Mucosa of descending colon (tissue), 3 donors: Measurements from ENCODE around the gene DIP2A. TPM values are rescaled to one million over a fixed set of nuclear protein-coding genes. Genes with fewer than 3 reads are reported as not detected.
"Not testable (repeated sequence)": the region's sequence is repeated elsewhere in the genome, so short reads cannot be mapped to it uniquely, and the experiment has no call there.

Experiments used
- ATAC-seq: fragments of 200-7000 bp; cut with Tn5 transposase; one replicate; pipeline ENCODE4 v1.9.1; 2020; ENCODE audit warnings: mild to moderate bottlenecking, moderate library complexity
- DNase-seq, 3 donors: peaks; one replicate each; pipeline ENCODE4 v3.0.0-alpha.2; 2020
- H3K36me3 ChIP-seq: fragments of 200-600 bp; one replicate; pipeline ENCODE4 v1.8.0; 2021; ENCODE audit warnings: low read depth, mild to moderate bottlenecking
- H3K4me1 ChIP-seq: fragments of 200-600 bp; one replicate; pipeline ENCODE4 v1.8.0; 2021; ENCODE audit warnings: low read depth, mild to moderate bottlenecking
- H3K4me3 ChIP-seq: fragments of 200-600 bp; one replicate; pipeline ENCODE4 v1.8.0; 2021; ENCODE audit warnings: mild to moderate bottlenecking
- H3K9me3 ChIP-seq: fragments of 200-600 bp; one replicate; pipeline ENCODE4 v1.8.0; 2021; ENCODE audit warnings: mild to moderate bottlenecking
- CTCF ChIP-seq: fragments of 200-600 bp; IDR thresholded peaks from one replicate; pipeline ENCODE4 v1.8.0; 2022; ENCODE audit warnings: antibody characterized with exemption, mild to moderate bottlenecking
- intact Hi-C, 2 donors: fragments of 100-400 bp; cut with DNase I in 1 of 2; cut with micrococcal nuclease in 1 of 2; formaldehyde crosslinking; loops; one replicate each; pipeline versions ENCODE4 v1.11.0 to v1.11.1; 2022; cut with DNase I, micrococcal nuclease
- total RNA-seq, 3 donors: library from RNA; stranded (reverse); fragmentation: NEBNext Ultra II Directional in 2 of 3; extraction: Animal tissue kit (Norgen Biotek cat#: 25700) in 2 of 3; gene quantifications; one replicate each; pipeline versions ENCODE4 v1.2.1 to v1.2.4, GENCODE V29; 2021 to 2023
- donor health status: DM: no; HTN: no; CAD: no; lungs with moderate emphysema.
- donor health status: DM: no; HTN: no; CAD: no.
- donor health status: DM: no; HTN: yes; CAD: no.

DIP2A gene
- total RNA-seq, 3 donors from 2014 or later, result 43.8 to 56.7 (median 49.3) TPM

- intact Hi-C loops, result no loop called here
- H3K36me3 ChIP-seq, result peaks cover 3% of the 10 kb centered on the region
These were observed 16.7 kb upstream of the DIP2A start for GRCh38 chr21:46441961-46442498.

GRCh38 chr21:46442938-46443337 is 15.8 kb upstream of the DIP2A start:
- TF ChIP-seq CTCF, result no peak
- ATAC-seq, result no peak
- H3K4me1 ChIP-seq, result peaks cover 8% of the 10 kb centered on the region
- no peaks in the 10 kb centered on the region for H3K9me3 ChIP-seq
- H3K4me3 ChIP-seq, result no peak overlapping the region
- intact Hi-C loops, result no loop called here
- DNase-seq, result peak in 1 of 3 donors; percentile 32
- peaks cover 3% of the 10 kb centered on the region for H3K36me3 ChIP-seq

More at GRCh38 chr21:46441961-46442498, 16.7 kb upstream of the DIP2A start:
- H3K4me1 ChIP-seq, result peaks cover under 1% of the 10 kb centered on the region
- TF ChIP-seq CTCF, result no peak
- DNase-seq (peak in 1 of 3 donors; percentile 28), ATAC-seq (no peak)
- no peaks in the 10 kb centered on the region for H3K9me3 ChIP-seq
- no peak overlapping the region for H3K4me3 ChIP-seq

DNA sequence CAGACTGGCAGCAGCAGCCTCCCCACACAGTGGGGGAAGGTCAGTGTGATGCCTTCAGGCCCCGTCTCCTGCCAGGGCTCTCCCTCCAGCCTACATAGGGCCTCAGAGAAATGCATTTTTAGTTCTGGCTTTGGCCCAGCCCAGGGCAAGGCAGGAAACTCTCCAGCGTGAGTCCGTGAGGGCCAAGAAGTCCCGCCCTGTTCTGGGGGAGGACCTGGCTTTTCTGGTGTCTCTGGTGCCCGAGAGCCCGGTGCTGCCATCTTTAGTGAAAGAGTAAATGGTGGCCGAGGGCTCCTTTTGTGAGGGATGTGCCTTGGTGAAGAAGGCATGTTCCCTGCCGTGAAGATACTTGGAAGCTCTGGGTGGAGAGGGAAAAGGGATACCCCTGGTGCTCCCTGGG is 14.8 kb upstream of the DIP2A start:
- Histone ChIP-seq H3K9me3 (peaks cover 4% of the 10 kb centered on the region), H3K36me3 (peaks cover 3% of the 10 kb centered on the region), H3K4me1 (peaks cover 8% of the 10 kb centered on the region), H3K4me3 (no peak overlapping the region)
- ATAC-seq (no peak), DNase-seq (no peak)
- TF ChIP-seq CTCF, result no peak
- intact Hi-C loops, result no loop called here

DNA sequence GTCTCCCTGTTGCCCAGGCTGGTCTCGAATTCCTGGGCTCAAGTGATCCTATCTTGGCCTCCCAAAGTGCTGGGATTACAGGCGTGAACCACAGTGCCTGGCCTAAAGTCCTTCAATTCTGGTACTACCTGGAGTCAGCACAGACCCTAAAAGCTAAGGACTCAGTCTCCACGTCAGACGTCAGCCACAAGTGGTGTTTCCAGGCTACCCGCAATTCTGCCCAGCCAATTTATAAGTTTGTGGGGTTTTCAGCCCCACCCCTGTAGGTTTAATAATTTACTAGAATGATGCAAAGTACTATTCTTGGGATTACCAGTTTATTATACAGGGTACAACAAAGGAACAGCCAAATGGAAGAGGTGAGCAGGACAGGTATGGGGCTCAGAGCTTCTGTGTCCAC is 10.6 kb upstream of the DIP2A start:
- H3K4me1 ChIP-seq, result peaks cover 18% of the 10 kb centered on the region
- H3K4me3 ChIP-seq, result no peak overlapping the region
- TF ChIP-seq CTCF, result no peak
- peak in 1 of 3 donors; percentile 37 for DNase-seq
- H3K9me3 ChIP-seq, result peaks cover 9% of the 10 kb centered on the region
- H3K36me3 ChIP-seq, result no peaks in the 10 kb centered on the region
- intact Hi-C loops, result no loop called here
- peak; percentile 86 for ATAC-seq

- H3K4me1 ChIP-seq, result peaks cover 21% of the 10 kb centered on the region
- intact Hi-C loops, ATAC-seq, H3K9me3 ChIP-seq, DNase-seq, H3K4me3 ChIP-seq, H3K36me3 ChIP-seq: not testable (repeated sequence)
These were observed 9.8 kb upstream of the DIP2A start for GRCh38 chr21:46448855-46449254.

GRCh38 chr21:46452710-46453109 is 6.0 kb upstream of the DIP2A start:
- no peak overlapping the region for H3K4me3 ChIP-seq
- ATAC-seq (peak; percentile 68), DNase-seq (peak in 2 of 3 donors; percentile 48 to 57)
- H3K9me3 ChIP-seq, result peaks cover 9% of the 10 kb centered on the region
- peaks cover 36% of the 10 kb centered on the region for H3K4me1 ChIP-seq
- intact Hi-C loops, result no loop called here
- TF ChIP-seq CTCF, result no peak
- H3K36me3 ChIP-seq, result no peaks in the 10 kb centered on the region
